ENCODE results near the gene CCSER2.
A peak's percentile ranks its signal among the peaks of the same experiment; 100 is the strongest.

CCSER2 gene

DNA sequence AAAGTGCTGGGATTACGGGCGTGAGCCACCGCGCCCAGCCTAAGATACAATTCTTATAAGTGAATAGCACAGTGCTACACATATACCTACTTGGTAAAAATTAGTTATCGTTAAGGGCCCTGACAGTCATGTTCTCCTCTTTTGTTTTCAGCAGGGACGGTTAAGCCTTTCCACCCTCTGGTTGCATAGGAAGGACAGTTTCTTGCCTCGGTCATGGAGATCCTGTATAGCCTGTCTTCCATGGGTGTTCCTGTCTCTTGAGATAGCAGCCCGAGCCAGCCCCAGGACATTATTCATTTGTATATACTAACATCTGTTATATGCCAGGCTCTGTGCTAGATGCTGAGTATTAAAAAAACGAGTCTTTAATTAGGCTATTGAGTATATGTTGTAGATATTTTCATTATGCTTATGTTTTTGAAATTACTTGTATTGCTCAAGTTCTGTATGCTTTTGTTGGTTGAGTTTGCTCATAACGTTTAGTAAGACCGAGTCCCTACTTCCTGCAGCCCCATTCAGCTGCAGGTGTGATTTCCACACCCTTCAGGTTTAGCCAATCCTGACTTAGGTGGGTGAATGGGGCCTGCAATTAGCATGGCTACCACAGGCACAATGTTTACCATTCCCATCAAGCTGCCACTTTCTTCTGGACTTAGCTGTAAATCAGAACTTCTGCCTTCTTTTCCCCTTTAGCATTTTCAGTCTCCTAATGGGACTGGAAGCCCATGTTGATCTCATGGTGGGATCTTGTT, 24.8 kb downstream of the CCSER2 start:
- no peak overlapping the region for H3K4me2 ChIP-seq (ENCODE audit: low read length)
- H3K9ac ChIP-seq (ENCODE audit: low read depth, low read length) = no peak overlapping the region
- peaks cover 25% of the 10 kb centered on the region for H3K4me1 ChIP-seq (ENCODE audit: control insufficient read depth, insufficient read depth, low read length)
- no peak overlapping the region for H3K4me3 ChIP-seq (ENCODE audit: low read length)
- H3K27me3 ChIP-seq (ENCODE audit: control insufficient read depth, insufficient read depth, low read length) = no peaks in the 10 kb centered on the region
- no peaks in the 10 kb centered on the region for H3K36me3 ChIP-seq (ENCODE audit: insufficient read depth, low read length)
- H3K9me3 ChIP-seq (replicated peaks; ENCODE audit: low read length) = no peaks in the 10 kb centered on the region

GRCh38 chr10:84354623-84355022, 26.2 kb downstream of the CCSER2 start:
- H3K9ac ChIP-seq (ENCODE audit: low read depth, low read length) = no peak overlapping the region
- no peaks in the 10 kb centered on the region for H3K9me3 ChIP-seq (replicated peaks; ENCODE audit: low read length)
- no peaks in the 10 kb centered on the region for H3K27me3 ChIP-seq (ENCODE audit: control insufficient read depth, insufficient read depth, low read length)
- peaks cover 13% of the 10 kb centered on the region for H3K4me1 ChIP-seq (ENCODE audit: control insufficient read depth, insufficient read depth, low read length)
- no peak overlapping the region for H3K4me2 ChIP-seq (ENCODE audit: low read length)
- no peaks in the 10 kb centered on the region for H3K36me3 ChIP-seq (ENCODE audit: insufficient read depth, low read length)
- H3K4me3 ChIP-seq (ENCODE audit: low read length) = no peak overlapping the region

- no peak overlapping the region for H3K4me3 ChIP-seq (ENCODE audit: low read length)
- H3K9me3 ChIP-seq (replicated peaks; ENCODE audit: low read length) = no peaks in the 10 kb centered on the region
- no peaks in the 10 kb centered on the region for H3K27me3 ChIP-seq (ENCODE audit: control insufficient read depth, insufficient read depth, low read length)
- H3K9ac ChIP-seq (ENCODE audit: low read depth, low read length) = no peak overlapping the region
- peaks cover 12% of the 10 kb centered on the region for H3K4me1 ChIP-seq (ENCODE audit: control insufficient read depth, insufficient read depth, low read length)
- H3K36me3 ChIP-seq (ENCODE audit: insufficient read depth, low read length) = no peaks in the 10 kb centered on the region
- H3K4me2 ChIP-seq (ENCODE audit: low read length) = no peak overlapping the region
Measured at GRCh38 chr10:84355106-84355505, 26.7 kb downstream of the CCSER2 start.

GRCh38 chr10:84356928-84357327, 28.5 kb downstream of the CCSER2 start:
- Histone ChIP-seq H3K9ac (ENCODE audit: low read depth, low read length) (no peak overlapping the region), H3K4me3 (ENCODE audit: low read length) (no peak overlapping the region), H3K36me3 (ENCODE audit: insufficient read depth, low read length) (no peaks in the 10 kb centered on the region), H3K9me3 (replicated peaks; ENCODE audit: low read length) (no peaks in the 10 kb centered on the region), H3K4me2 (ENCODE audit: low read length) (no peak overlapping the region), H3K27me3 (ENCODE audit: control insufficient read depth, insufficient read depth, low read length) (no peaks in the 10 kb centered on the region), H3K4me1 (ENCODE audit: control insufficient read depth, insufficient read depth, low read length) (peaks cover 23% of the 10 kb centered on the region)

- Histone ChIP-seq H3K4me1 (ENCODE audit: control insufficient read depth, insufficient read depth, low read length) (peaks cover 28% of the 10 kb centered on the region), H3K9me3 (replicated peaks; ENCODE audit: low read length) (no peaks in the 10 kb centered on the region), H3K4me2 (ENCODE audit: low read length) (no peak overlapping the region)
Measured at GRCh38 chr10:84358743-84359142, 30.4 kb downstream of the CCSER2 start.

GRCh38 chr10:84360637-84361365, 32.4 kb downstream of the CCSER2 start:
- Histone ChIP-seq H3K9me3 (replicated peaks; ENCODE audit: low read length) (no peaks in the 10 kb centered on the region), H3K9ac (ENCODE audit: low read depth, low read length) (peak overlapping the region; percentile 59), H3K4me1 (ENCODE audit: control insufficient read depth, insufficient read depth, low read length) (peaks cover 23% of the 10 kb centered on the region), H3K4me2 (ENCODE audit: low read length) (peak overlapping the region; percentile 83), H3K36me3 (ENCODE audit: insufficient read depth, low read length) (no peaks in the 10 kb centered on the region), H3K27me3 (ENCODE audit: control insufficient read depth, insufficient read depth, low read length) (no peaks in the 10 kb centered on the region), H3K4me3 (ENCODE audit: low read length) (peak overlapping the region; percentile 66)

More at GRCh38 chr10:84358743-84359142, 30.4 kb downstream of the CCSER2 start:
- Histone ChIP-seq H3K27me3 (ENCODE audit: control insufficient read depth, insufficient read depth, low read length) (no peaks in the 10 kb centered on the region), H3K9ac (ENCODE audit: low read depth, low read length) (no peak overlapping the region), H3K36me3 (ENCODE audit: insufficient read depth, low read length) (no peaks in the 10 kb centered on the region), H3K4me3 (ENCODE audit: low read length) (no peak overlapping the region)

DNA sequence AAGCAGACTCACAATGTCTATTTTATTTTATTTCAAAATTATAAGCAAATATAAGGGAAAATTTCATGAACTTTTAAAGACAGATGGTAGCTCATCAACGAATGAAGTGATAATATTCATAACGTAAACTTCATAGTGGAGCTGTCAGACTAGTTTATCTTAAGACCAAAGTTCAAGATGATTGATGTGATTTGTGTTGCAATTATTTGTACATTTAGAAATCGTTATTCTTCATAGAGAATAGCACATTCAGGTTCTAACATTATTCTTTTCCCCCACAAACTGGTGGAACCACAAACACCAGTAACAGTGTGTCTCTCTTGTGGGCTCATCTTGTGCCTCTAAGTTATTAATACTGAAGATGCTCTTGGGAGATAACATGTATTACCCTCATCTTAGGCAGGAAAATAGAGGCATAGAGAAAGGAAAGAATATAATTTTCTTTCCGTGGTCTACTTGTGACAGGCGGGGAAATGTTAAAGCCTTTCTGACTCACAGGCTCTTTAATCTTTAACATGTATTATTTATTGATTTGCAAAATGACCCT, 37.0 kb downstream of the CCSER2 start:
- no peak overlapping the region for H3K4me2 ChIP-seq (ENCODE audit: low read length)
- no peaks in the 10 kb centered on the region for H3K36me3 ChIP-seq (ENCODE audit: insufficient read depth, low read length)
- H3K9me3 ChIP-seq (replicated peaks; ENCODE audit: low read length) = no peaks in the 10 kb centered on the region
- no peaks in the 10 kb centered on the region for H3K27me3 ChIP-seq (ENCODE audit: control insufficient read depth, insufficient read depth, low read length)
- H3K4me3 ChIP-seq (ENCODE audit: low read length) = no peak overlapping the region
- H3K4me1 ChIP-seq (ENCODE audit: control insufficient read depth, insufficient read depth, low read length) = peaks cover 16% of the 10 kb centered on the region
- no peak overlapping the region for H3K9ac ChIP-seq (ENCODE audit: low read depth, low read length)

DNA sequence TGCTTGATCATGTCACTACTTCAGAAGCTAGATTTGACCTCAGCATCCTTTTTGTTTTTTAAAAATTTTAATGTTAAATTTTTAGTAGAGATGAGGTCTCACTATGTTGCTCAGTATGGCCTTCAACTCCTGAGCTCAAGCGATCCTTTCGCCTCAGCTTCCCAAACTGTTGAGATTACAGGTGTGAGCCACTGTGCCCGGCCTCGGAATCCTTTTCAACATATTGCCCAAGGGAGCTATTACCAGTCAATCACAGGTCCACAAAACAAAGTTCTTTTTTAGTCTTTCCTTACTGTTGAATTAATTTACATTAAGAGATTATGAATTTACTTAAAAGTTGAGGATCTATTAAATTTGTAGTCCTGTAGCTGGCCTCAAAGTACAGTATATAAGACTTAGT, 37.7 kb downstream of the CCSER2 start:
- Histone ChIP-seq H3K4me1 (ENCODE audit: control insufficient read depth, insufficient read depth, low read length) (peaks cover 10% of the 10 kb centered on the region), H3K9me3 (replicated peaks; ENCODE audit: low read length) (no peaks in the 10 kb centered on the region), H3K4me3 (ENCODE audit: low read length) (no peak overlapping the region), H3K36me3 (ENCODE audit: insufficient read depth, low read length) (no peaks in the 10 kb centered on the region), H3K4me2 (ENCODE audit: low read length) (no peak overlapping the region), H3K27me3 (ENCODE audit: control insufficient read depth, insufficient read depth, low read length) (no peaks in the 10 kb centered on the region), H3K9ac (ENCODE audit: low read depth, low read length) (no peak overlapping the region)

DNA sequence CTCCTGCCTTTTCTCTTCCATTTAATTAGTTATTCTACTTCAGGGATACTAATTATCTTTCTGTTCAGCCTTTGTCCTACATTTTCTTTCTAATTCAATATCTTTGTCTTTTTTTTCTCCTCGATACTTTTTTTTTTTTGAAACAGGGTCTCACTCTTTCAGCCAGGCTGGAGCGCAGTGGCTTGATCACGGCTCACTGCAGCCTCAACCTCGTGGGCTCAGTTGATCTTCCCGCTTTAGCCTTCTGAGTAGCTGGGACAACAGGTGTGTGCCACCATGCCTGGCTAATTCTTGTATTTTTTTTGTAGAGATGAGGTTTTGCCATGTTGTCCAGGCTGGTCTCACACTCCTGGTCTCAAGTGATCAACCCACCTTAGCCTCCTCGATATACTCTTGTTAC, 38.9 kb downstream of the CCSER2 start:
- Histone ChIP-seq H3K9me3 (replicated peaks; ENCODE audit: low read length) (no peaks in the 10 kb centered on the region), H3K36me3 (ENCODE audit: insufficient read depth, low read length) (peaks cover 10% of the 10 kb centered on the region), H3K4me1 (ENCODE audit: control insufficient read depth, insufficient read depth, low read length) (peaks cover 6% of the 10 kb centered on the region), H3K4me3 (ENCODE audit: low read length) (no peak overlapping the region), H3K9ac (ENCODE audit: low read depth, low read length) (no peak overlapping the region), H3K4me2 (ENCODE audit: low read length) (no peak overlapping the region), H3K27me3 (ENCODE audit: control insufficient read depth, insufficient read depth, low read length) (no peaks in the 10 kb centered on the region)

DNA sequence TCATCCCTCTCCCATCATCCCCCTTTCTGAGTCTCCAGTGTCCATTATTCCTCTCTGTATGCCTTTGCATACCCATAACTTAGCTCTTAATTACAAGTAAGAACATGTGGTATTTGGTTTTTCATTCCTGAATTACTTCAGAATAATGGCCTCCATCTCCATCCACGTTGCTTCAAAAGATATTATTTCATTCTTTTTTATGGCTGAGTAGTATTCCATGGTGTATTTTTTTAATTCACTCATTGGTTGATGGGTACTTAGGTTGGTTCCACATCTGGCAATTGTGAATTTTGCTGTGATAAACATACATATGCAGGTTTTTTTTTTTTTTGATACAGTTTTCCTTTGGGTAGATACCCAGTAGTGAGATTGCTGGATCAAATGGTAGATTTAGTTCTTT, 40.4 kb downstream of the CCSER2 start:
- H3K9me3 ChIP-seq (replicated peaks; ENCODE audit: low read length) = no peaks in the 10 kb centered on the region
- no peak overlapping the region for H3K9ac ChIP-seq (ENCODE audit: low read depth, low read length)
- no peak overlapping the region for H3K4me3 ChIP-seq (ENCODE audit: low read length)
- no peak overlapping the region for H3K4me2 ChIP-seq (ENCODE audit: low read length)
- no peaks in the 10 kb centered on the region for H3K27me3 ChIP-seq (ENCODE audit: control insufficient read depth, insufficient read depth, low read length)
- H3K4me1 ChIP-seq (ENCODE audit: control insufficient read depth, insufficient read depth, low read length) = no peaks in the 10 kb centered on the region
- peaks cover 13% of the 10 kb centered on the region for H3K36me3 ChIP-seq (ENCODE audit: insufficient read depth, low read length)

GRCh38 chr10:84370283-84370682, 41.9 kb downstream of the CCSER2 start:
- Histone ChIP-seq H3K9ac (ENCODE audit: low read depth, low read length) (no peak overlapping the region), H3K9me3 (replicated peaks; ENCODE audit: low read length) (no peaks in the 10 kb centered on the region), H3K27me3 (ENCODE audit: control insufficient read depth, insufficient read depth, low read length) (no peaks in the 10 kb centered on the region), H3K4me1 (ENCODE audit: control insufficient read depth, insufficient read depth, low read length) (no peaks in the 10 kb centered on the region), H3K4me3 (ENCODE audit: low read length) (no peak overlapping the region), H3K36me3 (ENCODE audit: insufficient read depth, low read length) (peaks cover 19% of the 10 kb centered on the region), H3K4me2 (ENCODE audit: low read length) (no peak overlapping the region)
